ENCODE results near the gene ABLIM3.
"Not testable (repeated sequence)": the region's sequence is repeated elsewhere in the genome, so short reads cannot be mapped to it uniquely, and the experiment has no call there.

Gene ABLIM3

DNA sequence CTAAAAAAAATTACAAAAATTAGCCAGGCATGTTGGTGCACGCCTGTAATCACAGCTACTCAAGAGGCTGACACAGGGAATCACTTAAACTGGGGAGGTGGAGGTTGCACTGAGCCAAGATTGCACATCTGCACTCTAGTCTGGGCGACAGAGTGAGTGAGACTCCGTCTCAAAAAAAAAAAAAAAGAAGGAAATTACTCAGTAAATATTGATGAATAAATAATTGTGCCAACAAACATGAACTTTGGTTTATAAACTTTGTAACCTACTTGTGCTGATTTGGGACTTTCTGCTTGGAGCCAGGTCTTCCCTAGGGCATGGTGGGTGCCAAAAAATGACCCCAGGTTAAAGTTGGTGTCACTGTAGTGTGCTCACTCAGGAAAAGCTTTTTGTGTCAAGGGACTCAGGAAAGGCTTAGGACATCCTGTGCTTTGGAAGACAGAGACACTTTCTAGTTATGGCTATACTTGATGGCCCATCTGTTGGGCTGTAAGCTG lies 19.0 kb downstream of the ABLIM3 start:
- no peak for DNase-seq

GRCh38 chr5:149161026-149161687 lies 19.9 kb downstream of the ABLIM3 start:
- DNase-seq, result no peak

- no peak for DNase-seq
These were observed 20.6 kb downstream of the ABLIM3 start for GRCh38 chr5:149161850-149162249.

DNA sequence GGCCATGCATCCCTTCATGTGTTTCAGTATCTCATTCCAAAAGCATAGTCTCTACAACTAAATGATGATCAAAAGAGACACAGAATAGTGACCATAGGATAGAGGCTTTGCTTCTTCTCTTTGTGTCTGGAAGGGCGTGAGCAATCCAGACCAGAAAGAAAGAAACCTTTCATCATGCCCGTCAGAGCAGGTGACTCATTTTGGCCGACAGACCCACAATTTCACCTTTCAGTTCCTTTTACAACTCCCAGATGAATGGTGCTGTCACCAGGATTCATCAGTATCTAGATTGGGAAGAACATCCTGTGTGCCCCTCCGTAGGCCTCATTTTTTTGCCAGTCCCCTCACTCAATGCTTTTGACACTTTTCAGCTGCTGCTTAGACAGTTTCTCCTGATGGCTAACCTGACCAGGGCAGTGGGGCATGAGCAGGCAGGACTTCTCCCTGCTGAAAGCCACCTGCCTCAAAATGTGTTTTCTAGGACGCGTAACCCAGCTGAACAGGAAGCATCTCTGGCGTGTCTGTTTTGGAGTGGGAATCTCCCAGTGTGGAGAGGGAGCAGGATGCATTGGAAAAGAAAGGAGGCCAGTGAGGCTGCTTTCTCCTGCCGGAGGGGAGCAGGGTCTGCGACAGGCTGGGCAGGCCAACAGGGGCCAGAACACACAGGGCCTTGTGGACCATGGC lies 21.2 kb downstream of the ABLIM3 start:
- DNase-seq, result no peak

- no peak for DNase-seq
These were observed 23.4 kb downstream of the ABLIM3 start for GRCh38 chr5:149164731-149165130.

GRCh38 chr5:149166128-149166527 lies 24.8 kb downstream of the ABLIM3 start:
- DNase-seq, result no peak

GRCh38 chr5:149166591-149167100 lies 25.4 kb downstream of the ABLIM3 start:
- no peak for DNase-seq

DNA sequence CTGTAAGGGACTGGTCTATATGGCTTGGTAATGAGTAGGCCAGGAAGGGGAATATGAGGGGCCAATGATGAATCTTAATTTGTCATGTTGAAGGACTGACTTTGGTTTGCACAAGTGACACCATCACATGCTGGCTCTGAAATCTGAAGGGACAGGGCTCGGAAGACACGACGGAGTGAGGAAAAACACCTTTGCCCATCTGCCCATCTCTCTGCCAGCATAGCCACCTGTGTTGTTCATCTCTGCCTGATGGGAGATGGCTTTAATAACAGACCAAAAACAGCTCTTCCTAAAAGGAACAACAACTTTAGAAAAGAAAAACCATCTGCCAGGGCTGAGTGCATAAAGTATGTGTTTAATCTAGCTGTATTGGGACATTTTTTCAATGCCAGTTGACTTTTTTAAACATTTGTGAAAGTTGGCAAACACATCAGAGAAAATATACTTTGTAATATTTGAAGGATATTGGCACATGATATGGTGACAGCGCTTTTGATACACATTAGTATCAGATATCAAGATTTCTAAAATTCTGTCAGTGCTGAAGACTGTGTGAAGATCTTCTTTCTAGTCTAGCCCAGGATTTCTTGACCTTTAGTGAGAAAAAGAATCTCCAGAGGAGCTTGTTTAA lies 27.1 kb downstream of the ABLIM3 start:
- no peak for DNase-seq

DNA sequence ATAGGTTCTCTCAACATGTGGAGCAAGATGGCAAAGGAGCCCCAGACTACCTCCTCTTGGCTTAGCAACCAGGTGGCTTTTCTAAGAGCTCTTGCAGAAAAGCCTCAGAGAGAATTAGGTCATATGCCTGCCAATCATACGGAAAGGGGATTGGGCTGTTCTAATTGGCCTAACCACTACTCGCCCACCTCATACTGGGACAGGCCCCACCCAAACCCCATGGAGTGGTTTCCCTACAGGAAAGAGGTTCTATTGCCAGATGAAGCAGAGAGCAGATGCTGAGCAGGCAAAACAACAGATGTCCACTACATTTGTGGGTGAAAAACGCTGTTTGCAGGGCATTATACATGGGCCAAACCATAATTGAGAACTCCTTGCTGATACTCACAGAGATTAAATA lies 29.0 kb downstream of the ABLIM3 start:
- DNase-seq, result no peak

DNA sequence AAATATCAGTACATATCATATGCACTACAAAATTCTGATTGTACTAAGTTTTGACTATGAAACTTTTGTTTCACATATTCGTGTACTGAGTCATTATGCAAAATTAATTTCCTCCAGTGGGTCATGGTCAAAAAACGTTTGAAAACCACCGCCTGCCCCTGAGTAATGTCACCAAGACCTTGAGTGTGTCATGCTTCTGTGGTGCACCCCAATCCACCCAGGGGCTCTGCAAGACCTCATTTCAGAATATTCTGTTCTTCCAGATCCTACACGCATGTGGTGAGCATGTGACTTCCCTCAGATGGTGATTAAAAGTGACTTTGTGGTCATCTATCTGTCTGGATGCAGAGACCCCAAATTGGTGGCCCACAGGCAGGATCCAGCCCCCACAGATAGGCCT lies 31.0 kb downstream of the ABLIM3 start:
- no peak for DNase-seq

GRCh38 chr5:149172709-149173505 lies 31.6 kb downstream of the ABLIM3 start:
- no peak for DNase-seq

- DNase-seq, result no peak
These were observed 33.5 kb downstream of the ABLIM3 start for GRCh38 chr5:149174847-149175234.

- no peak for DNase-seq
These were observed 34.2 kb downstream of the ABLIM3 start for GRCh38 chr5:149175346-149176105.

- no peak for DNase-seq
These were observed 36.1 kb downstream of the ABLIM3 start for GRCh38 chr5:149177339-149177843.

GRCh38 chr5:149177911-149178565 lies 36.7 kb downstream of the ABLIM3 start:
- no peak for DNase-seq

- DNase-seq, result no peak
These were observed 40.4 kb downstream of the ABLIM3 start for GRCh38 chr5:149181732-149182131.

- no peak for DNase-seq
These were observed 40.9 kb downstream of the ABLIM3 start for GRCh38 chr5:149182241-149182640.

- no peak for DNase-seq
These were observed 43.8 kb downstream of the ABLIM3 start for GRCh38 chr5:149185067-149185466.

DNA sequence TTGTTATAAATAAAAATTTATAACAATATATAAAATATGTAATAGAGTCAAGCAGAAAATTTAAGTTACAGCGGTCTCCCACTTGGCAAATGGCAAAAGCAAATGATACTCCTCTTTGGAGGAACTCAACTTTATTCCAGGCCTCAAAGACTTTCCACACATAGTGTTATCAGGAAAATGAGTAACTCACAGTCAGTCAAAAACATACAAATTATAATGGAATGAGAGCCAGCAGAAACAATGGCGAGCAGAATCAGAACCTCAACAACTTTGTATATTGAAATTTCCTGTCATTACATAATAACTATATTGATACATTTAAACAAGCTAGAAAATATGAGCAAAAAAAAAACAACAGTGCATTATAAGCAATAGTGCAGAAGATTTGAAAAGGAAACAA lies 45.2 kb downstream of the ABLIM3 start:
- DNase-seq, result no peak

DNA sequence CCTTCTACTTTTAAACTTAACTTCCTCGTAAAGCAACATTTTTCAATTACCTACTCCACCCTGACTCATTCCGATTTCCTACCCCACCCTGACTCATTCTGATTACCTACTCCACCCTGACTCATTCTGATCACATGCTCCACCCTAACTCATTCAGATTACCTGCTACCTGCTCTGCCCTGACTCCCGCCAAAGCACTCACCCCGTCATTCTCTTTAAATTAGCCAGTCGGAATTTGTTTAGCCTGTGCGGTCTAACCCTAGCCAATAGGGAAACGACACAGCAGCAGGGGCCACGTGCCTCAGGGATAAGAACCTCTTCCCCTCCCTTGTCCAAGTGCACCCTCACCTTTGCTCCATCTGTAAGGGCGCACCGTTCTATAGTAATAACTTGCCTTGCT lies 46.3 kb downstream of the ABLIM3 start:
- not testable (repeated sequence) for DNase-seq

DNA sequence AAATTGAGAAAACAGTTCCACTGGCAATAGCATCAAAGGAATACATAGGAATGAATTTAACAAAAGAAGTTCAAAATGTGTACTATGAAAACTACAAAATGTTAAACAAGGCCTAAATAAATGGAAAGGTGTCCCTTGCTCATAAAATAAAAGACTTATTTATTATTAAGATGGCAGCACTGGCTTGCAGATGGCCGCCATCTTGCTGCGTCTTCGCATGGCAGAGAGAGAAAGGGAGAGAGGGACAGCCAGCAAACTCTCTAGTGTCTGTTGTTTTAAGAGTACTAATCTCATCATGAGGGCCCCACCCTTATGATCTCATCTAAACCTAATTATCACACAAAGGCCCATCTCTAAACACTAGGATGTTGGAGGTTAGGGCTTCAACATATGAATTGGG lies 47.1 kb downstream of the ABLIM3 start:
- no peak for DNase-seq
